ENCODE results near the gene TBC1D16.

DNA sequence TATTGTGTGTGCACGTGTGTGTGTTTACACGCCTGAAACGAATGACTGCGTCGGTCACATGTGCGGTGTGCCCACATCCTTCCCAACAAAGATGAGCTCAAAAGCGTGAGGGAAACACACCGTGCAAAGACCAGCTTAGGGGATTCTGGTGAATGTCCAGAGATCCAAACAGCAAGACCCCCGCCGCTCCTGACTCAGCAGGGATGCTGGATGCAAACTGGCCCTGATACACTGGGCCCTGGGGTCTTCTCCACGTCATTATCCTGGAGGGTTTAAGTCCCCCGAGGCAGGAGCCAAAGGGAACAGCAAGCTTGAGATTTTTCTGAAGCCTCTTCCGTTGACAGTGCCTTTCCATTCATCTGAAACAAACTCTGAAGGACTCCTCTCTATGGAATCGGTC lies 59.2 kb downstream of the TBC1D16 start:
- no peak for TF ChIP-seq POLR2A (IDR thresholded peaks at IDR 0.05)
- TF ChIP-seq, protein P1, sequence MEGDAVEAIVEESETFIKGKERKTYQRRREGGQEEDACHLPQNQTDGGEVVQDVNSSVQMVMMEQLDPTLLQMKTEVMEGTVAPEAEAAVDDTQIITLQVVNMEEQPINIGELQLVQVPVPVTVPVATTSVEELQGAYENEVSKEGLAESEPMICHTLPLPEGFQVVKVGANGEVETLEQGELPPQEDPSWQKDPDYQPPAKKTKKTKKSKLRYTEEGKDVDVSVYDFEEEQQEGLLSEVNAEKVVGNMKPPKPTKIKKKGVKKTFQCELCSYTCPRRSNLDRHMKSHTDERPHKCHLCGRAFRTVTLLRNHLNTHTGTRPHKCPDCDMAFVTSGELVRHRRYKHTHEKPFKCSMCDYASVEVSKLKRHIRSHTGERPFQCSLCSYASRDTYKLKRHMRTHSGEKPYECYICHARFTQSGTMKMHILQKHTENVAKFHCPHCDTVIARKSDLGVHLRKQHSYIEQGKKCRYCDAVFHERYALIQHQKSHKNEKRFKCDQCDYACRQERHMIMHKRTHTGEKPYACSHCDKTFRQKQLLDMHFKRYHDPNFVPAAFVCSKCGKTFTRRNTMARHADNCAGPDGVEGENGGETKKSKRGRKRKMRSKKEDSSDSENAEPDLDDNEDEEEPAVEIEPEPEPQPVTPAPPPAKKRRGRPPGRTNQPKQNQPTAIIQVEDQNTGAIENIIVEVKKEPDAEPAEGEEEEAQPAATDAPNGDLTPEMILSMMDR (IDR thresholded peaks at IDR 0.05): no peak
